ENCODE data around the gene CLEC9A.
A peak's percentile ranks its signal among the peaks of the same experiment; 100 is the strongest.
"Not testable (repeated sequence)": the region's sequence is repeated elsewhere in the genome, so short reads cannot be mapped to it uniquely, and the experiment has no call there.

CLEC9A gene

GRCh38 chr12:10030446-10030845 lies at the start of gene CLEC9A:
CLEC9A (plus strand) TSS chr12:10030682; CDS start chr12:10052688, 22,006 bp downstream.
- Mint-ChIP-seq H3K9me3 (no peaks in the 10 kb centered on the region), H3K27me3 (peaks cover 15% of the 10 kb centered on the region), H3K36me3 (no peaks in the 10 kb centered on the region), H3K4me3 (no peak within 1 kb of the TSS), H3K4me1 (no peaks in the 10 kb centered on the region), H3K27ac (no peak within 1 kb of the TSS)
- DNase-seq (ENCODE audit: low spot score in 2 of 2), result no peak
- ATAC-seq (ENCODE audit: low read depth), result no peak

GRCh38 chr12:9991876-9992275 lies 38.6 kb upstream of the CLEC9A start:
- Mint-ChIP-seq H3K27ac (no peak overlapping the region), H3K9me3 (no peaks in the 10 kb centered on the region), H3K4me1 (peaks cover 3% of the 10 kb centered on the region), H3K36me3 (no peaks in the 10 kb centered on the region), H3K27me3 (peaks cover 17% of the 10 kb centered on the region), H3K4me3 (no peak overlapping the region)
- DNase-seq (ENCODE audit: low spot score in 2 of 2) (no peak), ATAC-seq (ENCODE audit: low read depth) (no peak)

- ATAC-seq (ENCODE audit: low read depth) (peak; percentile 51), DNase-seq (ENCODE audit: low spot score in 2 of 2) (no peak)
- peaks cover 3% of the 10 kb centered on the region for H3K4me1 Mint-ChIP-seq
- H3K36me3 Mint-ChIP-seq, result no peaks in the 10 kb centered on the region
- peaks cover 17% of the 10 kb centered on the region for H3K27me3 Mint-ChIP-seq
- no peaks in the 10 kb centered on the region for H3K9me3 Mint-ChIP-seq
- H3K27ac Mint-ChIP-seq, result no peak overlapping the region
- H3K4me3 Mint-ChIP-seq, result no peak overlapping the region
Measured at GRCh38 chr12:9992296-9992695, 38.2 kb upstream of the CLEC9A start.

GRCh38 chr12:9999016-9999415 lies 31.5 kb upstream of the CLEC9A start, which contains the start of gene CLEC1B:
CLEC1B (minus strand) TSS chr12:9999121; CDS start chr12:9999100, 21 bp downstream.
- DNase-seq (ENCODE audit: low spot score in 2 of 2) (no peak), ATAC-seq (ENCODE audit: low read depth) (no peak)
- H3K4me1 Mint-ChIP-seq, result no peaks in the 10 kb centered on the region
- H3K27ac Mint-ChIP-seq, result no peak within 1 kb of the TSS
- H3K4me3 Mint-ChIP-seq, result no peak within 1 kb of the TSS
- H3K27me3 Mint-ChIP-seq, result peaks cover 11% of the 10 kb centered on the region
- H3K9me3 Mint-ChIP-seq, result no peaks in the 10 kb centered on the region
- no peaks in the 10 kb centered on the region for H3K36me3 Mint-ChIP-seq

GRCh38 chr12:10001171-10001776 lies 29.2 kb upstream of the CLEC9A start:
- Mint-ChIP-seq H3K27ac (no peak overlapping the region), H3K27me3 (peaks cover 13% of the 10 kb centered on the region), H3K4me3 (no peak overlapping the region), H3K4me1 (no peaks in the 10 kb centered on the region), H3K9me3 (no peaks in the 10 kb centered on the region), H3K36me3 (no peaks in the 10 kb centered on the region)
- DNase-seq (ENCODE audit: low spot score in 2 of 2) (no peak), ATAC-seq (ENCODE audit: low read depth) (no peak)

- peaks cover 12% of the 10 kb centered on the region for H3K27me3 Mint-ChIP-seq
- no peak for DNase-seq (ENCODE audit: low spot score in 2 of 2)
- H3K9me3 Mint-ChIP-seq, result no peaks in the 10 kb centered on the region
- H3K36me3 Mint-ChIP-seq, result no peaks in the 10 kb centered on the region
- no peak overlapping the region for H3K27ac Mint-ChIP-seq
- no peaks in the 10 kb centered on the region for H3K4me1 Mint-ChIP-seq
- ATAC-seq (ENCODE audit: low read depth), result no peak
- no peak overlapping the region for H3K4me3 Mint-ChIP-seq
Measured at GRCh38 chr12:10012630-10013330, 17.7 kb upstream of the CLEC9A start.

GRCh38 chr12:10015450-10015849 lies 15.0 kb upstream of the CLEC9A start:
- ATAC-seq (ENCODE audit: low read depth) (no peak), DNase-seq (ENCODE audit: low spot score in 2 of 2) (no peak)
- Mint-ChIP-seq H3K4me3 (no peak overlapping the region), H3K4me1 (no peaks in the 10 kb centered on the region), H3K36me3 (no peaks in the 10 kb centered on the region), H3K9me3 (no peaks in the 10 kb centered on the region), H3K27me3 (peaks cover 13% of the 10 kb centered on the region), H3K27ac (no peak overlapping the region)

- no peaks in the 10 kb centered on the region for H3K36me3 Mint-ChIP-seq
- H3K4me3 Mint-ChIP-seq, result no peak overlapping the region
Measured at GRCh38 chr12:10016881-10017280, 13.6 kb upstream of the CLEC9A start.

GRCh38 chr12:10018386-10018785 lies 12.1 kb upstream of the CLEC9A start:
- no peak overlapping the region for H3K27ac Mint-ChIP-seq
- no peak overlapping the region for H3K4me3 Mint-ChIP-seq
- H3K36me3 Mint-ChIP-seq, result no peaks in the 10 kb centered on the region

More at GRCh38 chr12:10016881-10017280, 13.6 kb upstream of the CLEC9A start:
- no peaks in the 10 kb centered on the region for H3K9me3 Mint-ChIP-seq
- no peaks in the 10 kb centered on the region for H3K4me1 Mint-ChIP-seq
- DNase-seq (ENCODE audit: low spot score in 2 of 2) (no peak), ATAC-seq (ENCODE audit: low read depth) (no peak)
- H3K27ac Mint-ChIP-seq, result no peak overlapping the region
- H3K27me3 Mint-ChIP-seq, result peaks cover 13% of the 10 kb centered on the region

GRCh38 chr12:10021342-10021741 lies 9.1 kb upstream of the CLEC9A start:
- DNase-seq (ENCODE audit: low spot score in 2 of 2) (no peak), ATAC-seq (ENCODE audit: low read depth) (no peak)
- Mint-ChIP-seq H3K27ac (no peak overlapping the region), H3K27me3 (peaks cover 6% of the 10 kb centered on the region), H3K9me3 (no peaks in the 10 kb centered on the region), H3K36me3 (no peaks in the 10 kb centered on the region), H3K4me1 (no peaks in the 10 kb centered on the region), H3K4me3 (no peak overlapping the region)

More at GRCh38 chr12:10018386-10018785, 12.1 kb upstream of the CLEC9A start:
- Mint-ChIP-seq H3K27me3 (peaks cover 10% of the 10 kb centered on the region), H3K4me1 (no peaks in the 10 kb centered on the region), H3K9me3 (no peaks in the 10 kb centered on the region)
- ATAC-seq (ENCODE audit: low read depth) (no peak), DNase-seq (ENCODE audit: low spot score in 2 of 2) (no peak)

- peaks cover 14% of the 10 kb centered on the region for H3K27me3 Mint-ChIP-seq
- H3K27ac Mint-ChIP-seq, result no peak overlapping the region
- no peak overlapping the region for H3K4me3 Mint-ChIP-seq
- no peaks in the 10 kb centered on the region for H3K36me3 Mint-ChIP-seq
- no peak for ATAC-seq (ENCODE audit: low read depth)
- H3K9me3 Mint-ChIP-seq, result no peaks in the 10 kb centered on the region
- DNase-seq (ENCODE audit: low spot score in 2 of 2), result no peak
- no peaks in the 10 kb centered on the region for H3K4me1 Mint-ChIP-seq
Measured at GRCh38 chr12:10025236-10025635, 5.2 kb upstream of the CLEC9A start.

GRCh38 chr12:10026666-10027065 lies 3.8 kb upstream of the CLEC9A start:
- H3K9me3 Mint-ChIP-seq; ATAC-seq (ENCODE audit: low read depth); H3K27ac Mint-ChIP-seq; DNase-seq (ENCODE audit: low spot score in 2 of 2); H3K4me3 Mint-ChIP-seq; H3K4me1 Mint-ChIP-seq; H3K36me3 Mint-ChIP-seq: not testable (repeated sequence)
- peaks cover 15% of the 10 kb centered on the region for H3K27me3 Mint-ChIP-seq

GRCh38 chr12:10027311-10027710 lies 3.2 kb upstream of the CLEC9A start:
- H3K27ac Mint-ChIP-seq, result peak overlapping the region; percentile 7
- H3K9me3 Mint-ChIP-seq, result no peaks in the 10 kb centered on the region
- no peaks in the 10 kb centered on the region for H3K36me3 Mint-ChIP-seq
- no peaks in the 10 kb centered on the region for H3K4me1 Mint-ChIP-seq
- no peak overlapping the region for H3K4me3 Mint-ChIP-seq
- ATAC-seq (ENCODE audit: low read depth), result no peak
- H3K27me3 Mint-ChIP-seq, result peaks cover 18% of the 10 kb centered on the region
- no peak for DNase-seq (ENCODE audit: low spot score in 2 of 2)

GRCh38 chr12:10027721-10028120 lies 2.8 kb upstream of the CLEC9A start:
- H3K27me3 Mint-ChIP-seq, result peaks cover 18% of the 10 kb centered on the region
- no peaks in the 10 kb centered on the region for H3K9me3 Mint-ChIP-seq
- DNase-seq (ENCODE audit: low spot score in 2 of 2), result no peak
- ATAC-seq (ENCODE audit: low read depth), result no peak
- H3K4me1 Mint-ChIP-seq, result no peaks in the 10 kb centered on the region
- H3K4me3 Mint-ChIP-seq, result no peak overlapping the region
- peak overlapping the region; percentile 7 for H3K27ac Mint-ChIP-seq
- H3K36me3 Mint-ChIP-seq, result no peaks in the 10 kb centered on the region

- H3K9me3 Mint-ChIP-seq, result no peaks in the 10 kb centered on the region
- ATAC-seq (ENCODE audit: low read depth) (no peak), DNase-seq (ENCODE audit: low spot score in 2 of 2) (no peak)
- no peak overlapping the region for H3K4me3 Mint-ChIP-seq
- H3K27ac Mint-ChIP-seq, result no peak overlapping the region
- no peaks in the 10 kb centered on the region for H3K36me3 Mint-ChIP-seq
- peaks cover 15% of the 10 kb centered on the region for H3K27me3 Mint-ChIP-seq
- H3K4me1 Mint-ChIP-seq, result no peaks in the 10 kb centered on the region
Measured at GRCh38 chr12:10031321-10031720, 839 bp downstream of the CLEC9A start.

Measured in memory B cell (primary cell).